Measurements from ENCODE around the gene GAK.
"Not testable (repeated sequence)": the region's sequence is repeated elsewhere in the genome, so short reads cannot be mapped to it uniquely, and the experiment has no call there.

GAK gene

DNA sequence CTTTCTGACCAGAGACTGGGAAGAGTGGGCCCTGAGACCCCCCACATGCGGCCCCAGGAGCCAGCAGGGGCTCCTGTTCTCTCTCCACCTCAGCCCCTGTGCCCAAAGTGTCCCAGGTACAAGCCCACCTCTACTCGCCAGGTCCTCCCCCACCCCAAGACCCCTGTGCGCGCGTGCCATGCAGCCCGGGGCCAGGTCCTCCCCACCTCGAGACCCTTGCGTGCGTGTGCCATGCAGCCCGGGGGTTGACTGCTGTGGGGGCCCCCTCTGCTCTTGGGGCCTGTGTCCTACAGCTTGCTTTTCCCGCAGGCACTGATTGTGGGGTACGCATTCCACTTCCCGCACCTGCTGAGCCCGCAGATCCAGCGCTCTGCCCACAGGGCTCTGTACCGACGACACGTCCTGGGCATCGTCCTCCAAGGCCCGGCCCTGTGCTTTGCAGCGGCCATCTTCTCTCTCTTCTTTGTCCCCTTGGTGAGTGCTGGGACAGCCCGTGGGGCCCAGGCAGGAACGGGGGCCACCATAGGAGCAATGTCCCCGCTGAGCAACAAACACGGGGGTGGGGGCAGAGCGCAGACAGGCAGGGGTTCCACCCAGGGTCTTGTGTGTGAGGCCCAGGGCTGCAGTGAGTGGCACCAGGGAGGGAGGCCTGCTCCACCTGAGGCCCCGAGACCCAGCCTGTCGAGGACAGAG is 20.9 kb upstream of the GAK start:
- DNase-seq (ENCODE audit: low spot score), result no peak

GRCh38 chr4:951594-952468 is 19.7 kb upstream of the GAK start:
- no peak for DNase-seq (ENCODE audit: low spot score)

DNA sequence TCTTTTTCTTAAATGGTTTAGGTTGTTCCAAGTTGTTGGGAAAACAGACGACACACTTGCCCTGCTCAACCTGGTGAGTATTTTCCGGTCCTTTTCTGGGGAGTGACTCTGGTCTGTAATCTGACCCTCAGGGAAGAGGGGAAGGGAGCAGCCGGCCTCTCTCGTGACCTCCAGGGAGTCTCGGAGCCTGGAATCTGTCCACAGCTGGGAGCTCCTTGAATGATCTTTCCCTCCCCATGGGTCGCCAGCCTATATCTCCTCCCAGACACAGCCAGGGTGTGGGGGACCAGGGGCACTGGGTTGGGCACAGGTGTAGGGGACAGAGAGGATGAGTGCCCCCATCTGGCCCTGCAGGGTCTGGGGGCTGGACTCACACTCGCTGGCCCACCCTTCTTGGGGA is 19.1 kb upstream of the GAK start:
- DNase-seq (ENCODE audit: low spot score), result no peak

- no peak for DNase-seq (ENCODE audit: low spot score)
Measured at GRCh38 chr4:950136-951020, 18.3 kb upstream of the GAK start.

- no peak for DNase-seq (ENCODE audit: low spot score)
Measured at GRCh38 chr4:949656-950055, 17.5 kb upstream of the GAK start.

DNA sequence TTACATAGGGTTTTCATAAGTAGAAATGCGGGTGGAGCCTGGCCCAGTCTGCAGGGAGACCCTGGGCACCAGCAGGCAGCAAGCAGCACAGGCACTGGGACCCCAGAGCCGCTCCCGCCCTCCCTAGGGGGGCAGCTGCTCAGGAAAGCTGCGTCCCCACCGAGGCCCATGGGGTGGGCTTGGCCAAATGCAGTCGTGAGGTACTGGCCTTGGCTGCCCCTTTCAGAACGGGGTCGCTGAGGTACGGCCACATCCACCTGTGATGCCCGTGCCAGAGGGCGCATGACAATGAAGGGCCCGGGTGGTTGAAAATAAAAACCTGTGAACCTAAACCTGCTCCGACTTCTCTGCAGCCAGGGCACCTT is 16.8 kb upstream of the GAK start:
- no peak for DNase-seq (ENCODE audit: low spot score)

DNA sequence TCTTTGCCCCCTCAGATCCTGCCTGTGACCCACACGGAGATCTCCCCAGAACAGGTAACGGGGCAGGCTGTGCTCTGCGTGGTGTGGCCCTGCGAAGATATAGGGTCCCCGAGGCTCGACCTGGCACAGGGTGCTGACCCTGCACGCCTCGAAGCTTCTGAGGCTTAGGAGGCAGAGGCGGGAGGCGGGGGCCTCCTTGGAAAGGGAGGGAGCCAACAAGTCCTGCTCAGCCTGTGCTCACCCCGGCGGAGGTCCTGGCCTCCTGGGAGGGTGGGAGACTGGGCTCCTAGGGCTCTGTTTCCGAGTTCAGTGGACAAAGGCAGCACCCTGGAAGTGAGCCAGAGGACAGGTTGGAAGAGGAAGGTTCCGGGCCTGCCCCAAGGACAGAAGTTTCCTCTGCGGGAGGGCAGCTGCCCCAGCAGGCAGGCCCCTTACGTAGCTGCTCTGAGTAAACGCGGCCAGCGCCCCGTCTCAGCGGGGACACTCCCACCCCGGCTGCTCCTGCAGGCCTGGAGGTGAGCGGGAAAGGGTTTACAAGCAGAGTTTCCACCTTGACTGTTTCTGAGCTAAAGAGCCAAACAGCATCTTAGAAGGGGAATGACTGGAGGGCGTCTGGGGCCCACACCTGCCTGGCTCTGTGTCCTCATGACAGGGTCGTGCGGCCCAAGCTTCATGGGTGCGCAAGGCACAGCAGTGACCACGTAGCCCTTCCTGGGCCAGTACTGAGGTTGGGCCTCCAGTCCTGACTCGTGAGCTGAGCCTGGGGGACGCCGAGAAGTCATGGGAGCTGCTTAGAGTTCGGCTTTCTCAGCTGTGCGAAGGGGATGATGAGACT is 16.2 kb upstream of the GAK start:
- DNase-seq (ENCODE audit: low spot score), result no peak

- DNase-seq (ENCODE audit: low spot score), result no peak
Measured at GRCh38 chr4:947491-947971, 15.4 kb upstream of the GAK start.

DNA sequence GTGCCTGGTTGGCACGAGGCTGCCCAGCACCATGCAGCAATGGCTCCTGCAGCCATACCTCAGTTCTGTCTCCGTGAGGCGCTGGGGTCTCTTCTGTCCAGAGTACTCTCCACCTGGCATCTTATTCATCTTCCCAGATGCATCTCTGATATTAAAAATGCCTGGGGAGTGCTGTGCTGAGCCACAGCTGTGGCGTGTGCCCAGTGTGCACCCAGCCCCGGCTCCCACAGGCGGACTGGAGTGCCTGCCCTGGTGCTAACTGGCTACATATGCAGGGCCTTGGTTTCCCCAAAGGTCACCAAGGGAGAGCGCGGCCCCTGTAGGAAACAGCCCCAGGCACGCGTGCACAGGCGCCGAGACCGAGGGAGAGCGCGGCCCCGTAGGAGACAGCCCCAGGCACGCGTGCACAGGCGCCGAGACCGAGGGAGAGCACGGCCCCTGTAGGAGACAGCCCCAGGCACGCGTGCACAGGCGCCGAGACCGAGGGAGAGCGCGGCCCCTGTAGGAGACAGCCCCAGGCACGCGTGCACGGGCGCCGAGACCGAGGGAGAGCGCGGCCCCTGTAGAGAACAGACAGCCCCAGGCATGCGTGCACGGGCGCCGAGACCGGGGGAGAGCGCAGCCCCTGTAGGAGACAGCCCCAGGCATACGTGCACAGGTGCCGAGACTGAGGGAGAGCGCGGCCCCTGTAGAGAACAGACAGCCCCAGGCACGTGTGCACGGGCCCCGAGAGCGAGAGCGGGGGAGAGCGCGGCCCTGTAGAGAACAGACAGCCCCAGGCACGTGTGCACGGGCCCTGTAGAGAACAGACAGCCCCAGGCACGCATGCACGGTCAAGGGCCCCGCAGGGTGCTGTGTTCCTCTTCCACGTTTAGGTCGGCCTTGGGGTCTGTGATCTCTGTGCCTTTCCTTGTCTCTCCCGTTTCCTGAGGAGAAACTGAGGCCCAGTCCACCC is 14.7 kb upstream of the GAK start:
- DNase-seq (ENCODE audit: low spot score), result no peak

DNA sequence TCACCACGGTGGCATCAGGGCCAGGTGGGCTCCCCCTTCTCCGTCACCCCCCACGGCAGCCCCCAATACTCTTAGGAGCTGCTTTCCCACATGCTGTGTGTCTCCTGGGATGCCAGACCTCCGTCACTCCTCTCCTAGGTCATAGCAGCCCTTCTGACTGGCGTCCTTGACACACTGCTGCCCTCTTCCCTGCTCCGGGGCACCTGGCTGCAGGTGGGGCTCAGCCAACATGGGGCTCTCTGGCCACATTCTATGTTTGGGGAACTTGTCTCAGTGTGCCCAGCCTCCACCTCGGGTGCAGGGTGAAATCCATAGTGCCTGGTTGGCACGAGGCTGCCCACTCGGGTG is 14.0 kb upstream of the GAK start:
- DNase-seq (ENCODE audit: low spot score), result no peak

- no peak for DNase-seq (ENCODE audit: low spot score)
Measured at GRCh38 chr4:945274-946102, 13.4 kb upstream of the GAK start.

GRCh38 chr4:939508-939907 is 7.4 kb upstream of the GAK start:
- DNase-seq (ENCODE audit: low spot score), result not testable (repeated sequence)

GRCh38 chr4:932713-933070 is 576 bp upstream of the GAK start:
- DNase-seq (ENCODE audit: low spot score), result peak; percentile 38

- DNase-seq (ENCODE audit: low spot score), result peak; percentile 69
Measured at GRCh38 chr4:931194-931959, 739 bp downstream of the GAK start.

DNA sequence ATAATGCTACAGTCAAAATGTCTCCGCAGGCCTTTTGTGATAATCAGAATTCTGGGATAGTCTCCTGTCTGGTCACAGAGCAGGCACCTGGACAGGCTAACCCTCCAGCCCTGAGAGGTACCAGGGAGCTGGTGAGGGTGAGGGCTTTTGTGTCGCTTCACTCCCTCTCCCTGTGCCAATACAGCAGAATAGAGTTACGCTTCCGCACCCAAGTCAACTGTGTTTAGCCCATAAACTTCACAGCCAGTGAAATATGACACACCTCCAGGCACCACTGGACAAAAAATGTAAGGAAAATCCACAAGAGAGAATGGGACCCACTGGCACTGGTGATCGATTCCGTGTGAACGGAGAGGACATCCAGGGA is 1.3 kb downstream of the GAK start:
- no peak for DNase-seq (ENCODE audit: low spot score)

DNA sequence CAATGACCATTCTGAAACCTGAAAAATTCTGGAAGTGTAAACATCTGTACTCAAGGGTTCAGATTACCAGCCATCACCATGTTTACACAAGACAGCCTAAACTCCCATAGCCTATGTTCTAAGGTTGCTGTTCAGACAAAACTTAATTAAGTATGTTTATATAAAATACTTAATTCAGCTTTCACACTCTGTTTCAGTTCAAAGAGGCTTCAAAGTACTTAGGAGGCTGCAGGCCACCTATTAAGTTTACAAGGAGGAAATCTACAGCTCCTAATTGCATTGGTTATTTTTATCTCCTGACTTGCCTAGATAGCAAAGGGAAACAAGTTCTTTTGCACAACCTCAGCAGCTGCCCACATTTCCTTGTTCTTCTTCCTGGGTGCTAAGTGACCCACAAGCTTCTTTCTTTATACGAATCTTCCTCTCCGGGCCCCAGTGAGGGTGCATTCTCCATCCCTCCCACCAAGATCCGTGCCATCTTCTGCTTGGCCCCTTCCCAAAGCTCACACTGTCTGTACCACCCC is 2.0 kb downstream of the GAK start:
- no peak for DNase-seq (ENCODE audit: low spot score)

DNA sequence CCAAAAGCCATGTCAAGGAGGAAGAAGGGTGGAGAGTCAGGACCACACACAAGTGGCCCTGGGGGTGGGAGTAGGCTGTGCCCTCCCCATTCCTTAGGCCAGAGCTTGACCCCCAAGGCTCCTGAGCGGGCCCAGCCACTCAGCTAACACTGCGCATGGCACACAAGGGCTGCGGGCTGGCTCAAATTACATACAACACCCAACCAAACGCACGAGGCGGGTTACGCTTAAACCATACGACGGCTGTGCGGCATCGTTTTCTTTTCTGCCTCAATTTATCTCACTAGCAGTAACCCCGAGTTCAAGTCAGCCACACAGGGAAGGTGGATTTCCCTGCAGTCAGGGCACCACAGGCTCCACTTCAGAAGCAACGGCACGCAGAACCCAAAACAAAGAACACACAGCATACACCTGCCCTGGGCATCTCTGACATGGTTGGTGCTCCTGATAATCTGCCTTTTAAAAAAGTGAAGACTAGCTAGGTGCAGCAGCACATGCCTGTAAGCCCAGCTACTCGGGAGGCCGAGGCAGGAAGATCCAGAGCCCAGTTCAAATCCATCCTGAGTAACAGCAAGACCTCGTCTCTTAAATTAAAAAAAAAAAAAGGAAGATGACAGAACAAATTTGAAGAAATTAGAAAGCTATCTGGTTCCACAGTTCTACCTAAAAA is 2.9 kb downstream of the GAK start:
- DNase-seq (ENCODE audit: low spot score), result no peak

DNA sequence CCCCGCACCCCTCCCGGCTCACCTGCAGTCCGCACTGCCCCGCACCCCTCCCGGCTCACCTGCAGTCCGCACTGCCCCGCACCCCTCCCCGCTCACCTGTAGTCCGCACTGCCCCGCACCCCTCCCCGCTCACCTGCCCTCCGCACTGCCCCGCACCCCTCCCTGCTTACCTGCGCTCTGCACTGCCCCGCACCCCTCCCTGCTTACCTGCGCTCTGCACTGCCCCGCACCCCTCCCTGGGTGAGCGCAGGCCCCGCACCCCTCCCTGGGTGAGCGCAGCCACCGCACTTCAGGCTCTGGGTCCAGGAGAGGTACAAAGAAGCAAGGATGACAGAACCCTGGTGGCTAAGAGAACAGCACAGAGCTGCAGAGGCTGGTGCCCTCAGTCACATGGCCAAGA is 4.5 kb downstream of the GAK start:
- not testable (repeated sequence) for DNase-seq (ENCODE audit: low spot score)

All from AG20443 (cell line).